ENCODE data around the gene TRIM7.
A peak's percentile ranks its signal among the peaks of the same experiment; 100 is the strongest.
"Not testable (repeated sequence)": the region's sequence is repeated elsewhere in the genome, so short reads cannot be mapped to it uniquely, and the experiment has no call there.

TRIM7 gene

GRCh38 chr5:181192337-181193046, 12.5 kb downstream of the TRIM7 start:
- no peak for DNase-seq (ENCODE audit: low read depth)

GRCh38 chr5:181191526-181192336, 13.3 kb downstream of the TRIM7 start:
- peak; percentile 90 for DNase-seq (ENCODE audit: low read depth)

- DNase-seq (ENCODE audit: low read depth) = peak; percentile 18
Measured at GRCh38 chr5:181190711-181191525, 14.1 kb downstream of the TRIM7 start.

- DNase-seq (ENCODE audit: low read depth) = peak; percentile 18
Measured at GRCh38 chr5:181189962-181190710, 14.9 kb downstream of the TRIM7 start.

- DNase-seq (ENCODE audit: low read depth) = peak; percentile 42
Measured at GRCh38 chr5:181189363-181189961, 15.5 kb downstream of the TRIM7 start.

GRCh38 chr5:181188700-181189362, 16.2 kb downstream of the TRIM7 start:
- DNase-seq (ENCODE audit: low read depth) = peak; percentile 57

- DNase-seq (ENCODE audit: low read depth) = no peak
Measured at GRCh38 chr5:181187500-181188213, 17.3 kb downstream of the TRIM7 start.

- no peak for DNase-seq (ENCODE audit: low read depth)
Measured at GRCh38 chr5:181186986-181187499, 18.0 kb downstream of the TRIM7 start.

GRCh38 chr5:181186022-181186421, 19.0 kb downstream of the TRIM7 start:
- no peak for DNase-seq (ENCODE audit: low read depth)

- DNase-seq (ENCODE audit: low read depth) = no peak
Measured at GRCh38 chr5:181185560-181185959, 19.4 kb downstream of the TRIM7 start.

GRCh38 chr5:181184845-181185216, 20.2 kb downstream of the TRIM7 start:
- DNase-seq (ENCODE audit: low read depth) = no peak

- DNase-seq (ENCODE audit: low read depth) = no peak
Measured at GRCh38 chr5:181182651-181183050, 22.3 kb downstream of the TRIM7 start.

GRCh38 chr5:181181650-181182565, 23.1 kb downstream of the TRIM7 start:
- DNase-seq (ENCODE audit: low read depth) = peak; percentile 38

GRCh38 chr5:181177559-181177958, 27.4 kb downstream of the TRIM7 start:
- DNase-seq (ENCODE audit: low read depth) = not testable (repeated sequence)

- no peak for DNase-seq (ENCODE audit: low read depth)
Measured at GRCh38 chr5:181176254-181176952, 28.6 kb downstream of the TRIM7 start.

GRCh38 chr5:181173420-181174342, 31.3 kb downstream of the TRIM7 start:
- peak; percentile 34 for DNase-seq (ENCODE audit: low read depth)

GRCh38 chr5:181173027-181173419, 32.0 kb downstream of the TRIM7 start:
- DNase-seq (ENCODE audit: low read depth) = peak; percentile 68

Data from activated gamma-delta T cell treated with anti-CD3 and anti-CD28 coated beads, Interleukin-2, amount 50 U/mL, for 16 hours (primary cell).